Metanephros (tissue), 2 donors: ENCODE measurements around the gene MAPRE2. TPM values are rescaled to one million over a fixed set of nuclear protein-coding genes. Genes with fewer than 3 reads are reported as not detected.

Experiments used
- small RNA-seq: library from RNA; depleted of rRNA; stranded (forward); fragments of <200 nt; gene quantifications from one replicate; pipeline ENCODE3, GENCODE V24; 2014; ENCODE audit warnings: low replicate concordance
- total RNA-seq: library from RNA; depleted of rRNA; stranded (reverse); fragments of >200 nt; gene quantifications from one replicate; pipeline ENCODE4 v1.2.3, GENCODE V29; 2014

The MAPRE2 gene
- 18.3 TPM for total RNA-seq

DNA sequence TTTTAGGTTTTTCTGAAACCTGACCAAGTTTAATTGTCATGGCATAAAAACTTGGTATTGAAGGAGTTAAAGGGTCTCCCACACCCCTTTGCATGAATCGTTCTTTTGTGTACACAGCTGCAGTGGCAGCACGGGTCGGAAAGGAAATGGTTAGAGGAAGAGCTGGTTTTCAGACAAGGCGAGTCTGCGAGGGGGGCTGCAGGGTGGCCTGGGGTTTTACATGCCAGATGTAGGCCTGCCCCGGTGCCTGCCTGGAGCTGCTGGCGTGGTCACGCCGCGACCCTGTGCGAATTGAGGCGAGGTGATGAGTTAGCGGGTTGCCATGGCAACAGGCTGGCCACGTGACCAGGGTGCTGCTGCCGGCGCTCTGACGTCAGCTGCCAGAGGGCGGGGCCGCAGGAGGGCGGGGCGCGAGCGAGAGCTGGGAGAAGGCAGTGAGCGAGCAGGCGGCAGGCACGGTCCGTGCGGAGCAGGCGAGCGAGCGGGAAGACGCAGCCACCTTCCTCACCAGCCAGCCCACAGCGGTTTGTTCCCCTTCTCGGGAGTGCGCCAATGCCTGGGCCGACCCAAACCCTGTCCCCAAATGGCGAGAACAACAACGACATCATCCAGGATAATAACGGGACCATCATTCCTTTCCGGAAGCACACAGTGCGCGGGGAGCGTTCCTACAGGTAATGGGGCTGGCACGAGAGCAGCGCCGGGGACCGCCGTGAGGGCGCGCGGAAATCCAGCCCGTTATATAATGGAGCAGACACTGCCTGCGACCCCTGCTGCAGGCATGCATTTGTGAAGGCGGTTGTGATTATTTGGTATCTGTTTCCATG, at the start of gene MAPRE2:
Gene MAPRE2, plus strand, starts transcription at position 426 of the 827 bp plus-strand sequence. Its CDS starts 127 bp downstream, at position 553.

Small RNA genes lying within 50 kb of the gene (small RNA-seq; reads per million reads assigned to genes)
- not detected for gene AC015967.2

Other genes starting within 250 kb of the MAPRE2 start
- 38.1 TPM for gene ZNF397, start 199.6 kb downstream of the MAPRE2 start, total RNA-seq
- gene ZSCAN30, start 248.8 kb downstream of the MAPRE2 start, total RNA-seq, result 29.4 TPM